Sigmoid colon (tissue), 4 donors: ENCODE measurements around the gene ZSCAN16.

Experiments
- CTCF ChIP-seq, 4 experiments: fragments of 450-650 bp in 3 of 4; fragments of 200-600 bp in 1 of 4; IDR thresholded peaks; one replicate each; pipeline ENCODE4 v1.5.1; 2016 to 2019; ENCODE audit warnings: antibody characterized with exemption in 4 of 4, mild to moderate bottlenecking in 3 of 4, moderate library complexity in 2 of 4
- POLR2A ChIP-seq, 2 donors: fragments of 450-650 bp; IDR thresholded peaks; one replicate each; pipeline ENCODE4 v1.6.1; 2016; ENCODE audit warnings: antibody characterized with exemption in 2 of 2, mild to moderate bottlenecking in 2 of 2, moderate library complexity in 2 of 2
- POLR2AphosphoS5 ChIP-seq, 4 donors: sonication (generic); formaldehyde crosslinking; IDR thresholded peaks; one replicate each; pipeline ENCODE4 v1.6.1; 2017; ENCODE audit warnings: antibody characterized with exemption in 4 of 4

- TF ChIP-seq CTCF (IDR thresholded peaks at IDR 0.05) = no peak
- no peak for TF ChIP-seq POLR2A (IDR thresholded peaks at IDR 0.05)
- no peak for TF ChIP-seq POLR2AphosphoS5 (IDR thresholded peaks at IDR 0.05)
These were observed 10.3 kb downstream of the ZSCAN16 start for GRCh38 chr6:28134716-28135115.
